MCF 10A (cell line): ENCODE data around the gene CUL3. TPM values are rescaled to one million over a fixed set of nuclear protein-coding genes. Genes with fewer than 3 reads are reported as not detected.

ENCODE experiments used
- BruUV-seq: library from RNA; stranded (reverse); fragments of 400-500 nt; replicated peaks from 2 replicates; lab custom pipeline; 2021; lab: Mats Ljungman, UMichigan
- CTCF ChIA-PET: fragments of 300-600 bp; sonication (Branson Sonifier 250); formaldehyde crosslinking; extraction: SDS; loops from one replicate; lab custom pipeline; 2021; ENCODE audit warnings: antibody characterized with exemption, inconsistent platforms; lab: Yijun Ruan, JAX
- POLR2A ChIA-PET: fragments of 300-600, 350-650 bp; sonication (Branson Sonifier 250); formaldehyde crosslinking; extraction: SDS; loops from one replicate; lab custom pipeline; 2020; ENCODE audit warnings: antibody characterized with exemption, inconsistent platforms; lab: Yijun Ruan, JAX
- DNase-seq: peaks from one replicate; pipeline ENCODE4 v3.0.0-alpha.2; 2018; ENCODE audit not compliant: unreplicated experiment
- H3K27ac Mint-ChIP-seq: one replicate; pipeline ENCODE4 v1.8.0; 2022; ENCODE audit warnings: mild to moderate bottlenecking, low read depth, mixed read lengths; ENCODE audit not compliant: unreplicated experiment
- H3K27me3 Mint-ChIP-seq: one replicate; pipeline ENCODE4 v1.8.0; 2022; ENCODE audit warnings: mixed read lengths; ENCODE audit not compliant: insufficient read depth, unreplicated experiment
- H3K36me3 Mint-ChIP-seq: one replicate; pipeline ENCODE4 v1.8.0; 2022; ENCODE audit warnings: mild to moderate bottlenecking, moderate library complexity, mixed read lengths; ENCODE audit not compliant: insufficient read depth, unreplicated experiment
- H3K4me1 Mint-ChIP-seq: one replicate; pipeline ENCODE4 v1.8.0; 2022; ENCODE audit warnings: mixed read lengths; ENCODE audit not compliant: insufficient read depth, unreplicated experiment
- H3K4me3 Mint-ChIP-seq: one replicate; pipeline ENCODE4 v1.8.0; 2022; ENCODE audit warnings: mild to moderate bottlenecking, moderate library complexity, mixed read lengths; ENCODE audit not compliant: unreplicated experiment
- H3K9me3 Mint-ChIP-seq: one replicate; pipeline ENCODE4 v1.8.0; 2022; ENCODE audit warnings: mixed read lengths; ENCODE audit not compliant: unreplicated experiment
- intact Hi-C: fragments of 100-400 bp; cut with micrococcal nuclease; formaldehyde crosslinking; loops from 2 replicates; pipeline ENCODE4 v1.14.1; 2022
- total RNA-seq: library from RNA; stranded (reverse); gene quantifications from 2 replicates; pipeline ENCODE4 v1.2.3, GENCODE V29; 2022
- TF ChIP-seq, protein P1 (sequence below): fragments of 200-600 bp; IDR thresholded peaks from one replicate; pipeline ENCODE4 v1.8.0; 2022; ENCODE audit warnings: antibody characterized with exemption, mild to moderate bottlenecking; ENCODE audit not compliant: unreplicated experiment

The CUL3 gene
- total RNA-seq, 1 experiment from 2014 or later: 65.5 TPM

DNA sequence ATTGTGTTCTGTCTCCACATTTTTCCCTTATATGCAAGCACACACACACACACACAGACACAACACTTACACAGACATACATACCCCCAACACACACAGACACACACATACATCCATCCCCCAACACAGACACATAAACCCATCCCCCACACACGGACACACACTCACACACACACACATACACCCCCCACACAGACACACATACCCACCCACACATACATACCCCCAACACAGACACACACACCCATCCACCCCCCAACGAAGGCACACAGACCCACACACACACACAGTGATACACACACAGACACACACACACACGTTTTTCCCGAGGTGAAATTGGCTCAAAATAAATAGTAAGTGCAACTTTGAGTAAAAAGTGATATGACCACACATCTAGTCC, 41.6 kb upstream of the CUL3 start:
- no peaks in the 10 kb centered on the region for H3K27me3 Mint-ChIP-seq
- H3K9me3 Mint-ChIP-seq: no peaks in the 10 kb centered on the region
- DNase-seq: no peak
- no peaks in the 10 kb centered on the region for H3K4me1 Mint-ChIP-seq
- ChIA-PET POLR2A (no interaction called here), CTCF (no interaction called here)
- no peaks in the 10 kb centered on the region for H3K36me3 Mint-ChIP-seq
- no TSS peak for BruUV-seq
- H3K4me3 Mint-ChIP-seq: no peak overlapping the region
- no peak overlapping the region for H3K27ac Mint-ChIP-seq
- TF ChIP-seq, protein P1, sequence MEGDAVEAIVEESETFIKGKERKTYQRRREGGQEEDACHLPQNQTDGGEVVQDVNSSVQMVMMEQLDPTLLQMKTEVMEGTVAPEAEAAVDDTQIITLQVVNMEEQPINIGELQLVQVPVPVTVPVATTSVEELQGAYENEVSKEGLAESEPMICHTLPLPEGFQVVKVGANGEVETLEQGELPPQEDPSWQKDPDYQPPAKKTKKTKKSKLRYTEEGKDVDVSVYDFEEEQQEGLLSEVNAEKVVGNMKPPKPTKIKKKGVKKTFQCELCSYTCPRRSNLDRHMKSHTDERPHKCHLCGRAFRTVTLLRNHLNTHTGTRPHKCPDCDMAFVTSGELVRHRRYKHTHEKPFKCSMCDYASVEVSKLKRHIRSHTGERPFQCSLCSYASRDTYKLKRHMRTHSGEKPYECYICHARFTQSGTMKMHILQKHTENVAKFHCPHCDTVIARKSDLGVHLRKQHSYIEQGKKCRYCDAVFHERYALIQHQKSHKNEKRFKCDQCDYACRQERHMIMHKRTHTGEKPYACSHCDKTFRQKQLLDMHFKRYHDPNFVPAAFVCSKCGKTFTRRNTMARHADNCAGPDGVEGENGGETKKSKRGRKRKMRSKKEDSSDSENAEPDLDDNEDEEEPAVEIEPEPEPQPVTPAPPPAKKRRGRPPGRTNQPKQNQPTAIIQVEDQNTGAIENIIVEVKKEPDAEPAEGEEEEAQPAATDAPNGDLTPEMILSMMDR: no peak
- intact Hi-C loops: no loop called here

DNA sequence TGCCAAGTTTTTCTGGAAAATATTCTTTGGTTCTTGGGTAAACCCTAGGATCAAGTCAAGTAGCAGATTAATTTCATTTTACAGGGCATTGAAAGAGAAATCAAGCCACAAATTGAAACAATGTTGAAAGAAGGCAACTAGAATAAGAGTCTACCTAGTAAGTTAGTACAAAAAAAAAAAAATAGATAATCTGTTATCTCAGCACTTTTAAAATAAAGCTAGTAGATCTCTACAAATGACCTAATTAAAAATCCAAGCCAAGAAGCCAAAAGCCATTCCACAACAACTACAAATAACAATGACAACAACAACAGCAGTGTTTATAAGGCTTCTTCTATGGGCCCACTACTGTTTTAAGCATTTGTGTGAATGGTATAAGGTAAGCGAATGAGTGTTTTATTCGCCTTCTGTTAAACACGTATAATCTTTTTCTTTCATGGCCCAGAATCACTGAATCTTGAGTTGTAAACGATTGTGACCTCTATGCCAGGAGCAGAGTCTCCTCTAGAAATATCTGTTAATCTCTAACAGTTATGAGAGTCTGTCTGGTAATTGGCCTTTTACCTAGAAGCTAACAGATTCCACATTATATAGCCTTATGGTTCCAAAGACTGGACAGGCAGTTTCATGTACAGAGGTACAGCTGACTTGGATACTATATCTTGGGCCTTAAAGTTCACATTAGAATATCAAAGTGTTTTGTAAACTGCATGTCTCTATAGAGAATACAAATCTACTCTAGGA, 28.6 kb upstream of the CUL3 start:
- ChIA-PET CTCF (no interaction called here), POLR2A (interaction anchor here (1.0 kb wide), 1 partner anchor 28 kb away, joined by 3 read pairs; the partner anchor contains the start of gene CUL3)
- Mint-ChIP-seq H3K27me3 (no peaks in the 10 kb centered on the region), H3K36me3 (no peaks in the 10 kb centered on the region), H3K4me3 (no peak overlapping the region), H3K9me3 (no peaks in the 10 kb centered on the region), H3K4me1 (no peaks in the 10 kb centered on the region), H3K27ac (no peak overlapping the region)
- TF ChIP-seq, protein P1: no peak
- BruUV-seq: no TSS peak
- intact Hi-C loops: no loop called here
- no peak for DNase-seq

DNA sequence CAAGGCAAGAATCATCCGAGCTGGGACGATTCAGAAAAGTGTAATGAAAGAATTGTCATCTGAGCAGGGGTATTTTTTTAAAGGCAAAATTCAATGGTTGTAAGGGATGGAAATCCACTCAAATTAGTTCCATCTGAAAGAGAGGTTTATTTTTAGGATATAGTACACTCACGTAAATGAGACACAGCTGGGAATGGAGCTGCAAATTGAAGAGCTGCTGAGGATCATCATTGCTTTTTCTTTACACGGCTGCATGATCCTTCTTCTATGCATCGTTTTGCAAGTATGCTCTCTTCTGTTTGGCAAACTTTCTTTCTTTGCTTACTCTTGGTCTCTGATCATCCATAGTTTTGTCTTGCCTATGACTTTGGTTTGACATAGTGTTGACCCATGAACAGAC, 27.4 kb upstream of the CUL3 start:
- no TSS peak for BruUV-seq
- intact Hi-C loops: no loop called here
- ChIA-PET POLR2A (interaction anchor here (0.6 kb wide), 1 partner anchor 20 kb away, joined by 3 read pairs; no protein-coding TSS in a partner anchor), CTCF (interaction anchor here (1.4 kb wide), 1 partner anchor 165 kb away, joined by 4 read pairs; no protein-coding TSS in a partner anchor)
- no peak for DNase-seq
- no peaks in the 10 kb centered on the region for H3K9me3 Mint-ChIP-seq
- H3K4me1 Mint-ChIP-seq: no peaks in the 10 kb centered on the region
- no peak overlapping the region for H3K4me3 Mint-ChIP-seq
- no peaks in the 10 kb centered on the region for H3K27me3 Mint-ChIP-seq
- TF ChIP-seq, protein P1: no peak
- H3K36me3 Mint-ChIP-seq: no peaks in the 10 kb centered on the region
- H3K27ac Mint-ChIP-seq: no peak overlapping the region

DNA sequence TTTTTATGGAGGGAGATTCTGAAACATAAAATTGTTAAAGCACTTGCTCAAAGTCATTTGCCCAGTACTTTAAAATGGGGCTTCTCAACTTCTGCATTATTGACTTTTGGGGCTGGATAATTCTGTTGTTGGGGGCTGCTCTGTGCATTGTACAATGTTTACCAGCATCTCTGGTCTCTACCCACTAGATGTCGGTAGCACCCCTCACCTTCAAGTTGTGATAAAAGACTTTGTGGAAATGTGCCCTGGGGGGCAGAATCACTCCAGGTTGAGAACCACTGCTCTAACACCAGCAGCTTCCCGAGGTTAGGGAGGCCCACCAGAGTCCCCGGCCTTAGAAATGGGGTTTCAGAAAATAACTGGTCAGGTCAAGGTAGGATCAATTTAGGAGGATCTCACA, 26.8 kb upstream of the CUL3 start:
- H3K36me3 Mint-ChIP-seq: no peaks in the 10 kb centered on the region
- H3K4me3 Mint-ChIP-seq: no peak overlapping the region
- BruUV-seq: no TSS peak
- TF ChIP-seq, protein P1: no peak
- no peak for DNase-seq
- ChIA-PET CTCF (interaction anchor here (1.4 kb wide), 1 partner anchor 166 kb away, joined by 4 read pairs; no protein-coding TSS in a partner anchor), POLR2A (no interaction called here)
- H3K27me3 Mint-ChIP-seq: no peaks in the 10 kb centered on the region
- H3K27ac Mint-ChIP-seq: no peak overlapping the region
- no peaks in the 10 kb centered on the region for H3K4me1 Mint-ChIP-seq
- H3K9me3 Mint-ChIP-seq: no peaks in the 10 kb centered on the region
- intact Hi-C loops: no loop called here
